Skeletal muscle satellite cell (primary cell): Measurements from ENCODE around the gene HEBP1.
A peak's percentile ranks its signal among the peaks of the same experiment; 100 is the strongest.
"Not testable (repeated sequence)": the region's sequence is repeated elsewhere in the genome, so short reads cannot be mapped to it uniquely, and the experiment has no call there.

Experiments
- H3K27me3 ChIP-seq: 2 replicates; pipeline ENCODE4 v1.7.0; 2013; ENCODE audit warnings: low read length; ENCODE audit not compliant: control insufficient read depth, insufficient read depth
- H3K36me3 ChIP-seq: 2 replicates; pipeline ENCODE4 v1.7.0; 2013; ENCODE audit warnings: mild to moderate bottlenecking, control low read depth, low read length; ENCODE audit not compliant: insufficient read depth
- H3K4me1 ChIP-seq: 2 replicates; pipeline ENCODE4 v1.7.0; 2013; ENCODE audit warnings: low read length; ENCODE audit not compliant: control insufficient read depth, insufficient read depth
- H3K4me2 ChIP-seq: 2 replicates; pipeline ENCODE4 v1.7.0; 2013; ENCODE audit warnings: mild to moderate bottlenecking, low read length
- H3K4me3 ChIP-seq: 2 replicates; pipeline ENCODE4 v1.7.0; 2013; ENCODE audit warnings: low read length
- H3K9ac ChIP-seq: 2 replicates; pipeline ENCODE4 v1.7.0; 2013; ENCODE audit warnings: mild to moderate bottlenecking, low read depth, low read length, moderate library complexity
- H3K9me3 ChIP-seq: replicated peaks from 2 replicates; pipeline ENCODE4 v1.7.0; 2013; ENCODE audit warnings: mild to moderate bottlenecking, control low read depth, low read length

HEBP1 gene

GRCh38 chr12:13036881-13037280, 36.8 kb upstream of the HEBP1 start:
- no peaks in the 10 kb centered on the region for H3K36me3 ChIP-seq
- H3K9ac ChIP-seq, result no peak overlapping the region
- no peaks in the 10 kb centered on the region for H3K9me3 ChIP-seq
- H3K4me2 ChIP-seq, result no peak overlapping the region
- peaks cover 22% of the 10 kb centered on the region for H3K4me1 ChIP-seq
- no peak overlapping the region for H3K4me3 ChIP-seq
- H3K27me3 ChIP-seq, result no peaks in the 10 kb centered on the region

GRCh38 chr12:13035335-13035734, 35.3 kb upstream of the HEBP1 start:
- H3K4me2 ChIP-seq, H3K36me3 ChIP-seq, H3K4me3 ChIP-seq, H3K27me3 ChIP-seq, H3K9ac ChIP-seq, H3K9me3 ChIP-seq: not testable (repeated sequence)
- H3K4me1 ChIP-seq, result peaks cover 22% of the 10 kb centered on the region

DNA sequence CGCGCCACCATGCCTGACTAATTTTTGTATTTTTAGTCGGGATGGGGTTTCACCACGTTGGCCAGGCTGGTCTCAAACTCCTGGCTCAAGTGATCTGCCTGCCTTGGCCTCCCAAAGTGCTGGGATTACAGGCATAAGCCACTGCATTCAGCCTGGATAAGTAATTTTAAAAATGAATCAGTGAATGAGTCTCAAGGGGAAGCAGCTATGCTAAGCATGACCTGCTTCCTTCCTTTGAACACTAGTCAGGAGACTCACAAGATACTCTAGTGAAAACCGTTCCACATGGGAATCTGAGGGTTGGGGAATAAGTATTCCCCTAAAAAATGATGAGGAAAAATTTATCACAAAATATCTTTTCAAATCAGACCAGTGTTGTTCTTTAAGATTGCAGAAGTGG, 33.4 kb upstream of the HEBP1 start:
- no peak overlapping the region for H3K4me3 ChIP-seq
- no peak overlapping the region for H3K9ac ChIP-seq
- no peaks in the 10 kb centered on the region for H3K27me3 ChIP-seq
- no peaks in the 10 kb centered on the region for H3K36me3 ChIP-seq
- no peak overlapping the region for H3K4me2 ChIP-seq
- H3K9me3 ChIP-seq, result no peaks in the 10 kb centered on the region
- peaks cover 7% of the 10 kb centered on the region for H3K4me1 ChIP-seq

GRCh38 chr12:13032164-13032563, 32.1 kb upstream of the HEBP1 start:
- no peaks in the 10 kb centered on the region for H3K9me3 ChIP-seq
- no peaks in the 10 kb centered on the region for H3K27me3 ChIP-seq
- H3K4me2 ChIP-seq, result no peak overlapping the region
- H3K36me3 ChIP-seq, result no peaks in the 10 kb centered on the region
- no peak overlapping the region for H3K9ac ChIP-seq
- no peak overlapping the region for H3K4me3 ChIP-seq
- H3K4me1 ChIP-seq, result no peaks in the 10 kb centered on the region

GRCh38 chr12:13030541-13031291, 30.7 kb upstream of the HEBP1 start:
- Histone ChIP-seq H3K9me3 (no peaks in the 10 kb centered on the region), H3K27me3 (no peaks in the 10 kb centered on the region), H3K9ac (no peak overlapping the region), H3K4me2 (no peak overlapping the region), H3K36me3 (no peaks in the 10 kb centered on the region), H3K4me1 (no peaks in the 10 kb centered on the region), H3K4me3 (no peak overlapping the region)

GRCh38 chr12:13028825-13029570, 28.9 kb upstream of the HEBP1 start:
- H3K9me3 ChIP-seq, result no peaks in the 10 kb centered on the region
- no peaks in the 10 kb centered on the region for H3K36me3 ChIP-seq
- no peak overlapping the region for H3K9ac ChIP-seq
- no peak overlapping the region for H3K4me3 ChIP-seq
- H3K27me3 ChIP-seq, result no peaks in the 10 kb centered on the region
- H3K4me2 ChIP-seq, result no peak overlapping the region
- H3K4me1 ChIP-seq, result peaks cover 5% of the 10 kb centered on the region

GRCh38 chr12:13027508-13027907, 27.4 kb upstream of the HEBP1 start:
- H3K4me1 ChIP-seq, result peaks cover 5% of the 10 kb centered on the region
- H3K4me3 ChIP-seq, result no peak overlapping the region
- no peaks in the 10 kb centered on the region for H3K36me3 ChIP-seq
- no peak overlapping the region for H3K4me2 ChIP-seq
- no peak overlapping the region for H3K9ac ChIP-seq
- no peaks in the 10 kb centered on the region for H3K27me3 ChIP-seq
- H3K9me3 ChIP-seq, result no peaks in the 10 kb centered on the region

DNA sequence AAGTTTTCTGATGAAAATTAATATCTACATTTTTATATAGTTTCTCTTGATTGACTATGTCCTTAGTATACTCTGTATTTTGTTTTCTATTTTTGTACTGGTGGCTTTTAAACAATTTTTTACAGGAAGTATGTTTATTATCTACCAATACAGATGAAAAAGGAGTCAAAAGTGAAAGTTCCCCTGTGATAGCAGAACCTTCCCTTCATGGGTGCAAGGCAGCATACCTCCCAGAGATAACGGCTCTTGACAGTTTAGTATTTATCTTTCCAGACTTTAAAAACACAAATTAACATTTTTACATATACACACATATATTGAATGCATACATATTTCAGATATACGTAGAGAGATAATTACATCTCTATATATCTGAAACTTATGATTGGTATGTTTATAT, 27.0 kb upstream of the HEBP1 start:
- H3K36me3 ChIP-seq, result no peaks in the 10 kb centered on the region
- H3K27me3 ChIP-seq, result no peaks in the 10 kb centered on the region
- H3K4me1 ChIP-seq, result peaks cover 5% of the 10 kb centered on the region
- no peak overlapping the region for H3K9ac ChIP-seq
- no peak overlapping the region for H3K4me3 ChIP-seq
- H3K9me3 ChIP-seq, result no peaks in the 10 kb centered on the region
- no peak overlapping the region for H3K4me2 ChIP-seq

- Histone ChIP-seq H3K4me2 (no peak overlapping the region), H3K4me3 (no peak overlapping the region), H3K9me3 (no peaks in the 10 kb centered on the region), H3K27me3 (no peaks in the 10 kb centered on the region), H3K4me1 (peaks cover 5% of the 10 kb centered on the region), H3K36me3 (no peaks in the 10 kb centered on the region), H3K9ac (no peak overlapping the region)
These were observed 26.2 kb upstream of the HEBP1 start for GRCh38 chr12:13026286-13026685.

DNA sequence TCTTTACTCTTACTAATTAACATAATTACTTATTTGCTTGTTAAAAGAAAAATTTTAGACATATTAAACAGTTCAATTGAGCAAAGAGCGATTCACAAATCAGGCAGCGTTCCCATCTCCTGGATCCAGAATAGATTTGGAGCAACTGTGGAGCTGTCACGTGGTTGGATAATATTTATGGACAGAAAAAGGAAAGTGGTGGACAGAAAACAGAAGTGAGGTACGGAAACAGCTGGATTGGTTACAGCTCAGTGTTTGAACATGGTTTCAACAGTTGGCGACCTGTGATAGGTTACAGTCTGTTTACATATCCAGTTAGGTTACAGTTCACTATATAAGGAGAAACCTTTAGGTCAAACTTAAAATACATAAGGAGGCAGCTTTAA, 24.5 kb upstream of the HEBP1 start:
- H3K36me3 ChIP-seq, result no peaks in the 10 kb centered on the region
- no peaks in the 10 kb centered on the region for H3K9me3 ChIP-seq

DNA sequence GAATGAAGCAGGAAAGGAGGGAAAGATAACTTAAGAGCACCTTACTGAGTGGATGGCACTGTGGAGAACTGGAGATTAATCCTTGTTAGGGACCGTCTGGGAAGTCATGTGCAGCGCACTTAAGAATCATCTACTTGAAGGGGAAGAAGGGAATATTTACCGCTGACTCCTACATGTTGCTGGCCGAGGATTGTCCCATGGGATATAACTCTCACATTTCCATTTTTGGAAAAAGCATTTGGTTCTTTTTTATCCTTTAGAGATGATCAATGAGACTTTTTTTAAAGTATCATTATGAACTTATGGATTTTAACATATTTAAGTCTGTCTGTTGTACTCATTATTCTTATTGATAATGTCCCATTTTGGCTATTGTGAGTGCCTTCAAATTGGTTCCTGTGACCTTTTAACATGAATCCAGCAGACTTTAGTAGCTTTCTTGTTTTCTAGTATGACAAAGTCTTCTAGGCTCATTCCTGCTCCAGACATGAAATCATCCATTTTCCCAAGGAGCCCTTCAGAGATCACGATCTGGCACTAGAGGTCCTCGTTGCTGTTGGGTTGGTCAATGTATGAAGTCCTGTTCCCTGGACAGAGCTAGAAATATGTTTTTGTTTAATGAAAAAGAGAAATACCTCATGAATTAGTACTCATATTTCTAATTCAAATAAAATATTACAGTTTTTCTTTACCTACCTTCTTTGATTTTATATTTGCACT, 23.9 kb upstream of the HEBP1 start:
- no peak overlapping the region for H3K4me3 ChIP-seq
- H3K4me1 ChIP-seq, result peaks cover 5% of the 10 kb centered on the region
- no peaks in the 10 kb centered on the region for H3K9me3 ChIP-seq

More for the DNA sequence above, 24.5 kb upstream of the HEBP1 start:
- H3K27me3 ChIP-seq, result no peaks in the 10 kb centered on the region
- H3K4me3 ChIP-seq, result no peak overlapping the region
- H3K4me1 ChIP-seq, result peaks cover 5% of the 10 kb centered on the region
- H3K9ac ChIP-seq, result no peak overlapping the region
- H3K4me2 ChIP-seq, result peak overlapping the region; percentile 13

More for the DNA sequence above, 23.9 kb upstream of the HEBP1 start:
- H3K9ac ChIP-seq, result no peak overlapping the region
- H3K36me3 ChIP-seq, result no peaks in the 10 kb centered on the region
- H3K27me3 ChIP-seq, result no peaks in the 10 kb centered on the region
- no peak overlapping the region for H3K4me2 ChIP-seq
